Measurements from ENCODE around the gene OR10H5.
A peak's percentile ranks its signal among the peaks of the same experiment; 100 is the strongest.
"Not testable (repeated sequence)": the region's sequence is repeated elsewhere in the genome, so short reads cannot be mapped to it uniquely, and the experiment has no call there.

OR10H5 gene

GRCh38 chr19:15787611-15788155, at the start of gene OR10H5:
Gene OR10H5, plus strand, starts transcription at chr19:15787661. Its CDS starts 6,388 bp downstream, at chr19:15794049.
- no peak within 1 kb of the TSS for H3K9ac ChIP-seq (ENCODE audit: low read length)
- no peak within 1 kb of the TSS for H3K27ac ChIP-seq (ENCODE audit: low read depth, low read length)
- no peak within 1 kb of the TSS for H3K4me3 ChIP-seq (ENCODE audit: low read length)
- no peaks in the 10 kb centered on the region for H3K4me1 ChIP-seq (ENCODE audit: control insufficient read depth, insufficient read depth, low read length)
- H3K27me3 ChIP-seq (ENCODE audit: control insufficient read depth, insufficient read depth, low read length): no peaks in the 10 kb centered on the region
- no peaks in the 10 kb centered on the region for H3K36me3 ChIP-seq (ENCODE audit: control insufficient read depth, insufficient read depth, low read length)

DNA sequence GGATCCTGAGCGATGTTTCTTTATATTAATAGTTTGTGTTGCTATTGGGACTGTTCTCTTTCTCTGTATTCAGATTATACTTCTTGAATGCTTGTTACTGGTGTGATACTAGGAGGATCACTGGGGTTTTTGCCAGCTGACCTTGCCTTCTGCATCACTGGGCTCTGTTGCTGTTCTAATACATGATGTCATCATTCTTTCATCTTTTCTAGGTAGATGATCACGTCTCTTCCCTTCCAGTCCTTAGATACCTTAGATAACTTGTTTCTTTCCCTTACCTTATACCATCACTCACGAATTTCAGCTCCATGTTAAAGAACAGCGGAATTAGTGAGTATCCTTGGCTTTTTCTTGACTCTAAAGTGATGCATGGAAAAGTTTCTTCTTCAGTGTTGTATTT, 49.7 kb upstream of the OR10H5 start, which contains the start of gene OR10H3:
Gene OR10H3, plus strand, starts transcription at position 264 of the 400 bp plus-strand sequence. CDS start 3,408 bp downstream, outside the sequence.
- Histone ChIP-seq H3K4me1 (ENCODE audit: control insufficient read depth, insufficient read depth, low read length) (no peaks in the 10 kb centered on the region), H3K27ac (ENCODE audit: low read depth, low read length) (no peak within 1 kb of the TSS), H3K27me3 (ENCODE audit: control insufficient read depth, insufficient read depth, low read length) (no peaks in the 10 kb centered on the region), H3K4me3 (ENCODE audit: low read length) (no peak within 1 kb of the TSS), H3K36me3 (ENCODE audit: control insufficient read depth, insufficient read depth, low read length) (no peaks in the 10 kb centered on the region), H3K9ac (ENCODE audit: low read length) (no peak within 1 kb of the TSS)

DNA sequence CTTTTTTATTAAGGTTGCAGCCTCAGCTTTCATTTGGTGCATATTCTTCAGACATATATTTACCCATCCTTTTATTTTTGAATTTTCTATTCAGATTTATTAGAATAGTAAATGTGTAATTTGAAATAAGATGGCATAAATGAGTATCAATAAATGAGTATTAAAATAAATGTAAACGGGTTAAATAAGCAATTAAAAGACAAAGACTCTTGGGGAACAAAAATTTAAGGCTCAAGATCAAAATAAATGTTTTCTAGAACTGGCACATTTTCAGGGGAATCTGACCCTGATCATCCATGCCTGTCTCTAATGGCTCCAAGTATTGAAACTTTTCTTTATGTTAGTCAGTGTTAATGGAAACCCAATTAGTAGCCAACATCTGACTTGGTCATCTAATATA, 46.7 kb upstream of the OR10H5 start:
- Histone ChIP-seq H3K4me1 (ENCODE audit: control insufficient read depth, insufficient read depth, low read length) (no peaks in the 10 kb centered on the region), H3K4me3 (ENCODE audit: low read length) (no peak overlapping the region), H3K27ac (ENCODE audit: low read depth, low read length) (no peak overlapping the region), H3K36me3 (ENCODE audit: control insufficient read depth, insufficient read depth, low read length) (no peaks in the 10 kb centered on the region), H3K9ac (ENCODE audit: low read length) (no peak overlapping the region), H3K27me3 (ENCODE audit: control insufficient read depth, insufficient read depth, low read length) (no peaks in the 10 kb centered on the region)

GRCh38 chr19:15748239-15748638, 39.2 kb upstream of the OR10H5 start:
- H3K4me1 ChIP-seq (ENCODE audit: control insufficient read depth, insufficient read depth, low read length): no peaks in the 10 kb centered on the region
- no peak overlapping the region for H3K9ac ChIP-seq (ENCODE audit: low read length)
- H3K27me3 ChIP-seq (ENCODE audit: control insufficient read depth, insufficient read depth, low read length): no peaks in the 10 kb centered on the region
- H3K4me3 ChIP-seq (ENCODE audit: low read length): no peak overlapping the region
- no peaks in the 10 kb centered on the region for H3K36me3 ChIP-seq (ENCODE audit: control insufficient read depth, insufficient read depth, low read length)
- no peak overlapping the region for H3K27ac ChIP-seq (ENCODE audit: low read depth, low read length)

DNA sequence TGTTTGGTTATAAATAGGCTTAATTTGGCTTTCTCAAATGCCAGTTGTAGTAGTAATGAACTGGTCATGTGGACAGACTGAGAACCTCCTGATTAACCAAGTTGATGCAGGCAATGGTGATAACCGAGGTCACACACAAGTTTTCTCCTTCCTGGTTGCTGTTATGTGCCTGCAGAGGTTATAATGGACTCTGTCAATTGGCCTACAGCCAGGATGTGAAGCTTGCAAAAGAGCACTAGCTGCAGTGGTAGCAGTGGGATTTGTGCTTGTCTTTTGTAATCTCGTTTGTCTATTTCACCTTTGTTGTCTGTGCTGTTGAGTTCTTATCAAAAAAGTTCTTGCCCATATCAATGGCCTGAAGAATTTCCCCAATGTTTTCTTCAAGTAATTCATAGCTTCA, 29.1 kb upstream of the OR10H5 start:
- Histone ChIP-seq H3K27me3 (ENCODE audit: control insufficient read depth, insufficient read depth, low read length) (no peaks in the 10 kb centered on the region), H3K4me1 (ENCODE audit: control insufficient read depth, insufficient read depth, low read length) (no peaks in the 10 kb centered on the region), H3K4me3 (ENCODE audit: low read length) (no peak overlapping the region), H3K27ac (ENCODE audit: low read depth, low read length) (no peak overlapping the region), H3K9ac (ENCODE audit: low read length) (no peak overlapping the region), H3K36me3 (ENCODE audit: control insufficient read depth, insufficient read depth, low read length) (no peaks in the 10 kb centered on the region)

- no peak overlapping the region for H3K27ac ChIP-seq (ENCODE audit: low read depth, low read length)
- no peak overlapping the region for H3K4me3 ChIP-seq (ENCODE audit: low read length)
- no peak overlapping the region for H3K9ac ChIP-seq (ENCODE audit: low read length)
- no peaks in the 10 kb centered on the region for H3K4me1 ChIP-seq (ENCODE audit: control insufficient read depth, insufficient read depth, low read length)
- no peaks in the 10 kb centered on the region for H3K27me3 ChIP-seq (ENCODE audit: control insufficient read depth, insufficient read depth, low read length)
- H3K36me3 ChIP-seq (ENCODE audit: control insufficient read depth, insufficient read depth, low read length): no peaks in the 10 kb centered on the region
These were observed 27.4 kb upstream of the OR10H5 start for GRCh38 chr19:15759962-15760565.

GRCh38 chr19:15769586-15769985, 17.9 kb upstream of the OR10H5 start:
- Histone ChIP-seq H3K4me1 (ENCODE audit: control insufficient read depth, insufficient read depth, low read length) (no peaks in the 10 kb centered on the region), H3K27me3 (ENCODE audit: control insufficient read depth, insufficient read depth, low read length) (no peaks in the 10 kb centered on the region), H3K9ac (ENCODE audit: low read length) (no peak overlapping the region), H3K4me3 (ENCODE audit: low read length) (no peak overlapping the region), H3K36me3 (ENCODE audit: control insufficient read depth, insufficient read depth, low read length) (no peaks in the 10 kb centered on the region), H3K27ac (ENCODE audit: low read depth, low read length) (no peak overlapping the region)

- H3K27me3 ChIP-seq (ENCODE audit: control insufficient read depth, insufficient read depth, low read length); H3K4me3 ChIP-seq (ENCODE audit: low read length); H3K36me3 ChIP-seq (ENCODE audit: control insufficient read depth, insufficient read depth, low read length); H3K27ac ChIP-seq (ENCODE audit: low read depth, low read length); H3K4me1 ChIP-seq (ENCODE audit: control insufficient read depth, insufficient read depth, low read length); H3K9ac ChIP-seq (ENCODE audit: low read length): not testable (repeated sequence)
These were observed 13.3 kb upstream of the OR10H5 start for GRCh38 chr19:15774159-15774558.

- Histone ChIP-seq H3K27ac (ENCODE audit: low read depth, low read length) (no peak overlapping the region), H3K4me3 (ENCODE audit: low read length) (no peak overlapping the region), H3K4me1 (ENCODE audit: control insufficient read depth, insufficient read depth, low read length) (peaks cover 9% of the 10 kb centered on the region), H3K36me3 (ENCODE audit: control insufficient read depth, insufficient read depth, low read length) (no peaks in the 10 kb centered on the region), H3K9ac (ENCODE audit: low read length) (no peak overlapping the region), H3K27me3 (ENCODE audit: control insufficient read depth, insufficient read depth, low read length) (no peaks in the 10 kb centered on the region)
These were observed 12.2 kb upstream of the OR10H5 start for GRCh38 chr19:15775249-15775648.

GRCh38 chr19:15776264-15776663, 11.2 kb upstream of the OR10H5 start:
- Histone ChIP-seq H3K27me3 (ENCODE audit: control insufficient read depth, insufficient read depth, low read length) (no peaks in the 10 kb centered on the region), H3K4me3 (ENCODE audit: low read length) (no peak overlapping the region), H3K4me1 (ENCODE audit: control insufficient read depth, insufficient read depth, low read length) (peaks cover 12% of the 10 kb centered on the region), H3K36me3 (ENCODE audit: control insufficient read depth, insufficient read depth, low read length) (no peaks in the 10 kb centered on the region), H3K9ac (ENCODE audit: low read length) (no peak overlapping the region), H3K27ac (ENCODE audit: low read depth, low read length) (no peak overlapping the region)

GRCh38 chr19:15776991-15777970, 10.2 kb upstream of the OR10H5 start:
- Histone ChIP-seq H3K36me3 (ENCODE audit: control insufficient read depth, insufficient read depth, low read length) (no peaks in the 10 kb centered on the region), H3K9ac (ENCODE audit: low read length) (no peak overlapping the region), H3K4me3 (ENCODE audit: low read length) (no peak overlapping the region), H3K27ac (ENCODE audit: low read depth, low read length) (no peak overlapping the region), H3K27me3 (ENCODE audit: control insufficient read depth, insufficient read depth, low read length) (no peaks in the 10 kb centered on the region), H3K4me1 (ENCODE audit: control insufficient read depth, insufficient read depth, low read length) (peaks cover 12% of the 10 kb centered on the region)

DNA sequence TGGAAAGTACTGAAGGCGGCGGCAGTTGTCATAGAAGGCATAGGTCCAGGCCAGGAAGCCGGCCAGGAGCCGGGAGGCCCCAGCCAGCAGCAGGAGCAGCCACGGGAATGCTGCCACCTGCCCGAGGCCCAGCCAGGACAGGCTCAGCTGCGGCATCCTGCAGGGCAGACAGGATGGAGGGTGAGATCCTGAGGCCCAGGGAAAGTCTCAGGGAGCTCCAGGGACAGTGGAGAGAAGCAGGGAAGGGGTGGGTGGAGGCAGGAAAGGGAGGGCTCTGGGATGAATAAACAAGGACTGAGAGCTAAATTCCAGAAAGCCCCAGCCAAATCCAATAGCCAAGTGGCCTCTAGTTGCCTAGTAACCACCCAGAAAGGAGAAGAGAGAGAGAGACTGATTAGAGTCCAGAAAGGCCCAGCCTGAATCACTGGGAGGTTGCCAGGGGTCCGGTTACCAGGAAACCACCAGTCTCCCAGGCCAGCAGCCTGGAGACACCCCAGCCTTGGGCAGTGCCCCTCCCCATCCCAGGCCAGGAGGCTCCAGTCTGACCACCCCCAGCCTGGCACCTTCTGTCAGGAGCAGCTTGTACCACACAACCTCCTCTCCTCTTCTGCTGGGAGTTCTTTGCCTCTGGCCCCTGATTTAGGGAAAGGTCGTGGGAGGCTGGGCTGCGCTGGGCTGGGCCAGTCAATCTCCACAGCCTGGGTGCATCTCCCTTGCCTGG, 7.5 kb upstream of the OR10H5 start:
- H3K4me1 ChIP-seq (ENCODE audit: control insufficient read depth, insufficient read depth, low read length): peaks cover 12% of the 10 kb centered on the region
- no peak overlapping the region for H3K9ac ChIP-seq (ENCODE audit: low read length)
- H3K4me3 ChIP-seq (ENCODE audit: low read length): no peak overlapping the region
- H3K36me3 ChIP-seq (ENCODE audit: control insufficient read depth, insufficient read depth, low read length): no peaks in the 10 kb centered on the region
- H3K27me3 ChIP-seq (ENCODE audit: control insufficient read depth, insufficient read depth, low read length): no peaks in the 10 kb centered on the region
- H3K27ac ChIP-seq (ENCODE audit: low read depth, low read length): peak overlapping the region; percentile 72
